D341Med (cell line): ENCODE results near the gene SNRPD3.
"Not testable (repeated sequence)": the region's sequence is repeated elsewhere in the genome, so short reads cannot be mapped to it uniquely, and the experiment has no call there.

ENCODE experiments used
- DNase-seq: peaks from one replicate; pipeline ENCODE4 v3.0.0; 2012; ENCODE audit warnings: low spot score

Gene SNRPD3

DNA sequence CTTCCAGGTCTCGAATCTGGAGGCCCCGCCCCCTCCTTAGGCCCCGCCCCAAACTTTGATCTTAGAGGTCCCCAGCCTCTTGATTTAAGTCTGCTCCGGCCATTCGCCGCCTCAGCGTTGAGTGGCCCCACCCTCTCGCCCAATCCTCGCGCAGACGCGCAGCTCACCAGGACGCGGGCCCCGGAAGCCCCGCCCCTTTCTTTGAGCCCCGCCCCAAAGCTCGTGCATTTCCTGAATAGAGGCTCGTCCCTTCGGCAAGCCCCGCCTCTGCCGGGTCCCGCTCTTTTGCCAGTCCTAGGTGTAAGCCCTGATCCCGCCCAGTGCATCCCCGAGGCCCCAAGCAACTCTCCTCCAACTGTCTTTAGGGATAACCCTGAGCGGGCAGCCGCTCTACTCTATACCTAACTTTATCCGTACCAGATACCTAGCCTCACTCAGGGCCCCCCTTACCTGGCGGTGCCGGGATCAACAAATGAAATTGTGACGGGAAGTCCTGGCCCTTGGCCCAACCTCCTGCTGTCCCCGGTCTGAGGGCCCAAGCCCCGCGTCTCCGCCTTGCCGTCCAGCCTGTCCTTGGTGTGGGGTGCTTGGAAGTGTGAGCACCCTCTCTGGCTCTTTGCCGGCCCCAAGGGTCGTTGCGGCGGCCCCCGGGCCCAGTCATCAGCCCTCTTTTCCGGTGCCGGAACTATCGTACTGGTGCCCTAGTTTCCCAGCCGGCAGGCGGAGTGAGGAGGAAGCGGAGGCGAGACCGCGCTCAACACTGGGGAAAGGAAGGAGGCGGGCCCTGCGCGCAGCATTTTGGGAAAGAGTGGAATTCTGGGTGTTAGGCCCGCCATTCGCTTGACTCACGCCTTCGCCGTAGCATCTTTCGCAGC is at the start of gene SNRPD3:
Gene SNRPD3, plus strand, starts transcription at position 835 of the 875 bp plus-strand sequence. CDS start 1,676 bp downstream, outside the sequence.
- DNase-seq = peak; percentile 99

GRCh38 chr22:24506802-24507438 is 48.9 kb upstream of the SNRPD3 start:
- DNase-seq = no peak

DNA sequence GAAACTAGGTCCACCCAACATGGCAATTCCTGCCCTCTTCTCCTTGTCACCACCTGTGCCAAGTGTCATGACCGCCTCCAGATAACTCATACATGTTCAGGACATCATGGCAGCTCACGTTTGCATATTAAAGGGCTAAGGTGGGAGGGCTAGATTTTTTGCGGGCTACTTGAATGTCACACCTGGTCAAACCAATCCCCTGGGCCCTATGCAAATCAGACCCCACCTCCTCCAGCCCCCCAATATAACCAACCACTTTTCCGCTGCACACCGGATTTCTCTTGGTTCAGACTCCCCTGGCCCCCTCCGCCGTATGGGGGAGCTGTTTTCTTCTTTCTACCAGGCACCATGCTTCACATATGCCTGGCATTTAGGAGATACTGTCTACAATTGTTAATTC is 48.1 kb upstream of the SNRPD3 start:
- no peak for DNase-seq

GRCh38 chr22:24510637-24511625 is 44.9 kb upstream of the SNRPD3 start:
- DNase-seq = peak; percentile 8

DNA sequence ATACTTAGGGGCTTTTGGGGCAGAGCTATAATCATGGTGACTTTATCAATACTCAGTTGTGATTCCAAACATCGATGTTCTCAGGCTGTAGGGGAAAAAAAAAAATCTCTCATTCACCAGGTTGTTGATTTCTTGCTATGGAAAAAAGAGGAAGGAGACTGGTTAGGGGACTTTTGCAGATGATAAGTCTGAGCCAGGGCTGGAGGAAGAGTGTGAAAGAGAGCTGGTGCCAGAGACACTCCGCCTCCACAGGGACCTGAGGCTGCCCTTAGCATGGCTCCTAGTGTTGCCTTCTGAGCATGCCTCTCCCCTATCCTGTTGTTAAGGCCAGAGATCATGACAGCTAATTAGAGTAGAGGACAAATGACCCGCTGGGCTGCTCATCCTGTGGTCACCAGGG is 43.8 kb upstream of the SNRPD3 start:
- peak; percentile 14 for DNase-seq

GRCh38 chr22:24513378-24514240 is 42.2 kb upstream of the SNRPD3 start:
- DNase-seq = peak; percentile 6

DNA sequence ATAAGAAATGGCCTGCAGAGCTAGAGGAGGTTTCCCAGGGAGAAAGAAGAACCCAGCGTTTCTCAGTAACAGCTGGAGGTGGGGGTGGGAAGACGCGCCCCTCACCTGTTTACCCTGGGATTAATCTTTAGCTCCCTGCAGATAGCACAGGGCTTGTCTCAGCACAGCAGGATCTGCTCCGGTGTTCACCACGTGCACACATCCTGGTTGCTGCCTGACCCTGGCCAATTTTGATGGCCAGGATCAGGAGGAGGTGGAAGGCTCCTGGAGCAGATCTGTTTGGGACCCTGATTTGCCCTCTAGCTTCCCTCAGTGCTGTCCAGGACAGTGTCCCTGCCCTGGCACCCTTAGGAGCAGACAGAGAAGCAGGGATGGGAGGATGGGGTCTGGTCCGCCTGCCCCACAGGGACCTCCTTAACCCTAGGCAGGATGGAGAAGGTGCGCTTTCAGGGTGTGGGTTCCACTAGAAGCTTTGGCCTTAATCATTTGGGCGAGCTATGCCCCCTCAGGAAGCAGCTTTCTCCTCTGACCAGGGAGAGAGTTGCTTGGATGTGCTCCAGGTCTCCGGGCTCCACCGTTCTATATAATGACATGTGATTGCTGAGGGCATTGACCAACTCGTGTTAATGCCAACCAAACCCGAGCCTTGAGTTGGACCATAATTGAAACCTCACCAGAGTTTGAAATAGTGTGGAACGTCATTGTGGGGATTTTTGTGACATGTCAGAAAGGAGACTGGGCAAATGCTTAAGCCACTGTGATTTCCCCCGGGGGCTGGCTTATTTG is 41.4 kb upstream of the SNRPD3 start:
- peak; percentile 46 for DNase-seq

DNA sequence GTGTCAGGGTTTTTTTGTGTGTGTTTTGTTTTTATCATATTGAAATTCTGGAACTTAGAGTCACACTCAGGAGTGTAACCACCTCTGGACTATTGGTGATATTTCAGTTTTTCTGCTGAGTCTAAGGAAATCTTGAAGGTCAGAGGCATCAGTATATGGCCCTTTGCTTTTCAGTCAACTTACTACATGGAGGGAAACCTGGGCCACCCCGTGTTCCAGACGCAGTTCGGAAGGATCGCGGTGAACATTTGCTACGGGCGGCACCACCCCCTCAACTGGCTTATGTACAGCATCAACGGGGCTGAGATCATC is 40.8 kb upstream of the SNRPD3 start:
- DNase-seq = no peak

DNA sequence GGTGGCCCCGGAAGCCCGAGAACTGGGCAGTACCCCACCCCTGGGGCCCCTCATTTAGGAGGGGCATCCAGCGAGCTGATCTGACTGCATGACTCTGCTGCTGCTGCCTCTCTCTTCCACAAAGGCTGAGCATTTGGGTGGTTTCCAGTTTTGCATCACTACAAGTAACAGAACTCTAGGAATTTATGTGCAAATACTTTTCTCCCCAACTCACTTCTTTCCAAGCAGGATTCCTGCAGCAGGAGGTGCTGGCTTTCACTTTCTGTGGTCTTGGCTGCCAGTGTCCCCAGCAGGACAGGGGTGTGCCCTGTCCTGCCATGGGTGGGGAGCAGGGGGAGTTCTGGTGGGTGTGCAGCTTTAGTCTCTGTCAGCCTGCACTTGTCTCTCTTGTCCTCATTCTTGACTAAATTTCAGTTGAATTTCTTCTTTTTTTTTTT is 39.5 kb upstream of the SNRPD3 start:
- no peak for DNase-seq

- DNase-seq = no peak
Observed at GRCh38 chr22:24517446-24517845, 38.4 kb upstream of the SNRPD3 start.

GRCh38 chr22:24518228-24518627 is 37.6 kb upstream of the SNRPD3 start:
- no peak for DNase-seq

GRCh38 chr22:24518771-24519485 is 36.9 kb upstream of the SNRPD3 start:
- DNase-seq = no peak

DNA sequence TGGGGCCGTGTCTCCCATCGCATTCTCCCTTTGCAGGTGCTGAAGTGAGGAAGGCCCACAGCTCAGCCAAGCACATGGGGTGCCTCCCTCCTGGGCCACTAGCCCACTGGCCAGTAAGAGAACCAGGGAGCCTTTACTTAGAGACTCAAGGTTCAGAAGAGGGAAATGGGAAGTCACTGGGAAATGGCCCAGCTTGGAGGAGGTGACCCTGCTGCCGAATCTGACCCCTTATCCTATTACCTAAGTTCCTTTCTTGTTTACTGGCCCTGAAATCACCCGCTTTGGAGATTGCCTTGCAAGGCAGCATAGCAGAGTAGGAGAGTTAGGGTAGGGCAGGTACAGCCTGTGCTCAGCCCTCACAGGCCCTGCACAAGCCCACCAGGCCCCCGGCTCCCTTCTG is 36.3 kb upstream of the SNRPD3 start:
- no peak for DNase-seq

DNA sequence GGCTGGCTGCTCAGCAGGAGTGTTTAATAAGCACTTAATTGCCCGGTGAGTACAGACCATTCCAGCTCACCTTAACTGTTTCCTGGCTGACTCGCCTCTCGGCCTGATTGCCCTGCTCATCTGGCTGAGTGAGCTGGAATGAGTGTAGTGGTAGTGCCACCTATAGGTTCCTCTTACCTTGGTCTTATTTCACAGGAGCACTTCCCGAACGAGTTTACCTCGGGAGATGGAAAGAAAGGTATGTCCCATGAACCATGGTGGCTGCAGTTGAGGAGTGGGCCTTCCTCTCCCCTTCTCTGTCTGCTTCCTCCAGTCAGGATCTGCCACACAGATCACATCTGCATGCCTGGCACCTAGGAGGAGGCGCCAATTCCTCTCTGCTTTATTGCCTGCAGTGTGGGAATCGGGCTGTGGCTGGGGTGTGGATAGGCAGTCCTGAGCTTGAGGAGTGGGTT is 34.0 kb upstream of the SNRPD3 start:
- peak; percentile 82 for DNase-seq

- DNase-seq = no peak
Observed at GRCh38 chr22:24523873-24524272, 31.9 kb upstream of the SNRPD3 start.

GRCh38 chr22:24525416-24526037 is 30.3 kb upstream of the SNRPD3 start:
- peak; percentile 79 for DNase-seq

DNA sequence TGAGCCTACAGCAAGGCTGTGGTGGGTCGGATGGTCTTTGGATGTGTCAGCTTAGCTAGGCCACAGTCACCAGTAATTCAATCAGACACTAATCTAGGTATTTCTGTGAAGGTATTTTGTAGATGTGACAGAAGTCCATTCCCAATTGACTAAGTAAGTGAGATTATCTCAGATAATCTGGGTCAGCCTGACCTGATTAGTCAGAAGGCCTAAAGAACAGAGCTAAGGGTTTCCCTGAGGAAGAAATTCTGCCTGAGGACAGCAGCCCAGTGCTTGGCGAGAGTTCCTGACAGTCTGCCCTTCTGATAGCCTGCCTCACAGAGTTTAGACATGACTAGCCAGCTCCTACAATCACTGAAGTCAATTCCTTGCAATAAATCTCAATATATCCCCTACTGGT is 29.6 kb upstream of the SNRPD3 start:
- no peak for DNase-seq

DNA sequence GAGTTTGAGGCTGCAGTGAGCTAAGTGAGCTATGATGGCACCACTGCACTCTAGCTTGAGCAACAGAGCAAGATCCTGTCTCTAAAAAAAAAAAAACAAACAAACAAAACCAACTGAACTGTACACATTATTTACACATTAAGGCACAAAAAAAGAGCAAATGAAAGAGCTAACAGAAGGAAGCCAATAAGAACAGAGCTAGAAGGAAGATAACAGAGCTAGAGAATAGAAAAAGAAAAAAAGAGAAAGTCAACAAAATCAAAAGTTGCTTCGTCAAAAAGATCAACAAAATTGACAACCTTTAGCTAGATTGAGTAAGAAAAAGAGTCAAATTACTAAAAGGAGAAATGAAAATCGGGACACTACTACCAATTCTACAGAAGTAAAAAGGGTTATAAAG is 25.9 kb upstream of the SNRPD3 start:
- DNase-seq = no peak

DNA sequence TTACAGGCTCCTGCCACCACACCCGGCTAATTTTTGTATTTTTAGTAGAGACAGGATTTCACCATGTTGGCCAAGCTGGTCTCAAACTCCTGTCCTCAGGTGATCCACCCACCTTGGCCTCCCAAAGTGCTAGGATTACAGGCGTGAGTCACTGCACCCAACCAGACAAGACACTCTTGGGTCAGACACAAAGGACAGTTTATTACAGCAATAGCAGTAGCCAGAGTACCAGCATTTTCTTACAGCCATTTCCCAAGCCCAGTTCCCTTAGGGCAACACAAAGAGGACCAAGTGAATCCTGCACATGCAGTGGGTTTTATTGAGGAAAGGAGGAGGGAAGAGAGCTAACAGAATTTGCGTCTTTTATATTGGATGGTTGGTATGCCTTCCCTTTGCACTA is 24.8 kb upstream of the SNRPD3 start:
- not testable (repeated sequence) for DNase-seq
